Type B pancreatic cell (in vitro differentiated cells): ENCODE results near the gene SDK1. TPM values are rescaled to one million over a fixed set of nuclear protein-coding genes. Genes with fewer than 3 reads are reported as not detected.
"Not testable (repeated sequence)": the region's sequence is repeated elsewhere in the genome, so short reads cannot be mapped to it uniquely, and the experiment has no call there.

Experiments used
- DNase-seq: peaks from one replicate; pipeline ENCODE4 v3.0.0; 2021; ENCODE audit warnings: mixed read lengths; ENCODE audit not compliant: unreplicated experiment; ENCODE audit errors: extremely low spot score
- H3K27ac Mint-ChIP-seq: 2 replicates; pipeline ENCODE4 v1.8.0; 2021; ENCODE audit warnings: mild to moderate bottlenecking, mixed read lengths
- H3K27me3 Mint-ChIP-seq: 2 replicates; pipeline ENCODE4 v1.8.0; 2021; ENCODE audit warnings: mixed read lengths
- H3K36me3 Mint-ChIP-seq: 2 replicates; pipeline ENCODE4 v1.8.0; 2021; ENCODE audit warnings: mixed read lengths
- H3K4me1 Mint-ChIP-seq: one replicate; pipeline ENCODE4 v1.8.0; 2021; ENCODE audit warnings: mixed read lengths; ENCODE audit not compliant: unreplicated experiment
- H3K4me3 Mint-ChIP-seq: 2 replicates; pipeline ENCODE4 v1.8.0; 2021; ENCODE audit warnings: mild to moderate bottlenecking, mixed read lengths
- H3K9me3 Mint-ChIP-seq: 2 replicates; pipeline ENCODE4 v1.8.0; 2021; ENCODE audit warnings: mixed read lengths
- CTCF ChIP-seq: fragments of 200-600 bp; sonication (generic); conservative IDR thresholded peaks from 2 replicates; pipeline ENCODE4 v1.5.0; 2021; ENCODE audit warnings: antibody characterized with exemption, mild to moderate bottlenecking
- total RNA-seq: library from RNA; stranded (reverse); gene quantifications from 2 replicates; pipeline ENCODE4 v1.2.1, GENCODE V29; 2021; ENCODE audit warnings: low replicate concordance

SDK1 gene
- total RNA-seq, 1 donor from 2014 or later: 26.1 TPM

- DNase-seq: no peak
- H3K4me3 Mint-ChIP-seq: no peak overlapping the region
- H3K4me1 Mint-ChIP-seq: no peaks in the 10 kb centered on the region
- H3K36me3 Mint-ChIP-seq: peaks cover 12% of the 10 kb centered on the region
- no peak overlapping the region for H3K27ac Mint-ChIP-seq
- no peak for TF ChIP-seq CTCF
- H3K27me3 Mint-ChIP-seq: no peaks in the 10 kb centered on the region
- H3K9me3 Mint-ChIP-seq: no peaks in the 10 kb centered on the region
Measured at GRCh38 chr7:3960050-3960763, 659.2 kb downstream of the SDK1 start.

GRCh38 chr7:3960942-3961341, 659.9 kb downstream of the SDK1 start:
- Mint-ChIP-seq H3K4me3 (no peak overlapping the region), H3K36me3 (peaks cover 12% of the 10 kb centered on the region), H3K9me3 (no peaks in the 10 kb centered on the region), H3K4me1 (no peaks in the 10 kb centered on the region), H3K27me3 (no peaks in the 10 kb centered on the region), H3K27ac (no peak overlapping the region)
- DNase-seq: no peak
- TF ChIP-seq CTCF: no peak

GRCh38 chr7:3961857-3962503, 660.9 kb downstream of the SDK1 start:
- no peaks in the 10 kb centered on the region for H3K27me3 Mint-ChIP-seq
- no peak for TF ChIP-seq CTCF
- H3K4me3 Mint-ChIP-seq: no peak overlapping the region
- peaks cover 12% of the 10 kb centered on the region for H3K36me3 Mint-ChIP-seq
- DNase-seq: no peak
- H3K9me3 Mint-ChIP-seq: no peaks in the 10 kb centered on the region
- H3K4me1 Mint-ChIP-seq: no peaks in the 10 kb centered on the region
- H3K27ac Mint-ChIP-seq: no peak overlapping the region

GRCh38 chr7:3963768-3964167, 662.7 kb downstream of the SDK1 start:
- not testable (repeated sequence) for H3K4me1 Mint-ChIP-seq, DNase-seq, H3K27me3 Mint-ChIP-seq, H3K9me3 Mint-ChIP-seq, H3K4me3 Mint-ChIP-seq, H3K27ac Mint-ChIP-seq
- H3K36me3 Mint-ChIP-seq: peaks cover 14% of the 10 kb centered on the region

GRCh38 chr7:3964980-3965606, 664.0 kb downstream of the SDK1 start:
- Mint-ChIP-seq H3K9me3 (no peaks in the 10 kb centered on the region), H3K27ac (no peak overlapping the region)
- TF ChIP-seq CTCF: no peak

GRCh38 chr7:3965794-3966395, 664.8 kb downstream of the SDK1 start:
- no peak for DNase-seq
- TF ChIP-seq CTCF: no peak
- peaks cover 6% of the 10 kb centered on the region for H3K4me1 Mint-ChIP-seq
- H3K27me3 Mint-ChIP-seq: no peaks in the 10 kb centered on the region
- H3K9me3 Mint-ChIP-seq: no peaks in the 10 kb centered on the region
- peaks cover 22% of the 10 kb centered on the region for H3K36me3 Mint-ChIP-seq
- H3K27ac Mint-ChIP-seq: no peak overlapping the region
- no peak overlapping the region for H3K4me3 Mint-ChIP-seq

More at GRCh38 chr7:3964980-3965606, 664.0 kb downstream of the SDK1 start:
- Mint-ChIP-seq H3K27me3 (no peaks in the 10 kb centered on the region), H3K4me1 (peaks cover 4% of the 10 kb centered on the region), H3K4me3 (no peak overlapping the region), H3K36me3 (peaks cover 19% of the 10 kb centered on the region)
- DNase-seq: no peak
